ENCODE measurements around the gene UXS1. TPM values are rescaled to one million over a fixed set of nuclear protein-coding genes. Genes with fewer than 3 reads are reported as not detected.

The UXS1 gene
- total RNA-seq, 1 experiment from 2014 or later = 44.7 TPM

- peaks cover 1% of the 10 kb centered on the region; the same call in 1 of the 2 replicates for H3K4me1 Mint-ChIP-seq
- peaks cover 14% of the 10 kb centered on the region for H3K27me3 Mint-ChIP-seq (ENCODE audit: low read depth)
- TF ChIP-seq, protein P1, sequence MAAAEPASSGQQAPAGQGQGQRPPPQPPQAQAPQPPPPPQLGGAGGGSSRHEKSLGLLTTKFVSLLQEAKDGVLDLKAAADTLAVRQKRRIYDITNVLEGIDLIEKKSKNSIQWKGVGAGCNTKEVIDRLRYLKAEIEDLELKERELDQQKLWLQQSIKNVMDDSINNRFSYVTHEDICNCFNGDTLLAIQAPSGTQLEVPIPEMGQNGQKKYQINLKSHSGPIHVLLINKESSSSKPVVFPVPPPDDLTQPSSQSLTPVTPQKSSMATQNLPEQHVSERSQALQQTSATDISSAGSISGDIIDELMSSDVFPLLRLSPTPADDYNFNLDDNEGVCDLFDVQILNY (CRISPR knock-in tag; IDR thresholded peaks at IDR 0.05) = no peak
- TF ChIP-seq TEAD1 (CRISPR knock-in tag; IDR thresholded peaks at IDR 0.05) (no peak), RORB (CRISPR knock-in tag; IDR thresholded peaks at IDR 0.05) (no peak), JUN (CRISPR knock-in tag; IDR thresholded peaks at IDR 0.05) (no peak), ZNF219 (CRISPR knock-in tag; IDR thresholded peaks at IDR 0.05; ENCODE audit: borderline replicate concordance) (no peak), CTCF (IDR thresholded peaks at IDR 0.05) (no peak), ZNF416 (CRISPR knock-in tag; IDR thresholded peaks at IDR 0.05) (no peak), NFE2L1 (CRISPR knock-in tag; IDR thresholded peaks at IDR 0.05) (no peak), ERG (CRISPR knock-in tag; IDR thresholded peaks at IDR 0.05) (no peak)
- TF ChIP-seq, protein P2, sequence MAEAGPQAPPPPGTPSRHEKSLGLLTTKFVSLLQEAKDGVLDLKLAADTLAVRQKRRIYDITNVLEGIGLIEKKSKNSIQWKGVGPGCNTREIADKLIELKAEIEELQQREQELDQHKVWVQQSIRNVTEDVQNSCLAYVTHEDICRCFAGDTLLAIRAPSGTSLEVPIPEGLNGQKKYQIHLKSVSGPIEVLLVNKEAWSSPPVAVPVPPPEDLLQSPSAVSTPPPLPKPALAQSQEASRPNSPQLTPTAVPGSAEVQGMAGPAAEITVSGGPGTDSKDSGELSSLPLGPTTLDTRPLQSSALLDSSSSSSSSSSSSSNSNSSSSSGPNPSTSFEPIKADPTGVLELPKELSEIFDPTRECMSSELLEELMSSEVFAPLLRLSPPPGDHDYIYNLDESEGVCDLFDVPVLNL (CRISPR knock-in tag; IDR thresholded peaks at IDR 0.05; ENCODE audit: borderline replicate concordance, low read depth) = no peak
- POLR2A ChIA-PET = no interaction called here
- H3K36me3 Mint-ChIP-seq = no peaks in the 10 kb centered on the region
- ATAC-seq = no peak
- peaks cover 9% of the 10 kb centered on the region for H3K9me3 Mint-ChIP-seq
- CTCF ChIA-PET = no interaction called here
- H3K27ac Mint-ChIP-seq = no peak overlapping the region
- H3K4me3 Mint-ChIP-seq = no peak overlapping the region
- DNase-seq (ENCODE audit: low spot score) = no peak
Measured at GRCh38 chr2:106059416-106060065, 134.6 kb downstream of the UXS1 start.

- ChIA-PET POLR2A (no interaction called here), CTCF (no interaction called here)
- Mint-ChIP-seq H3K27me3 (ENCODE audit: low read depth) (peaks cover 6% of the 10 kb centered on the region; the same call in 1 of the 2 replicates), H3K9me3 (peaks cover 9% of the 10 kb centered on the region), H3K4me3 (no peak overlapping the region), H3K36me3 (no peaks in the 10 kb centered on the region), H3K4me1 (no peaks in the 10 kb centered on the region), H3K27ac (no peak overlapping the region)
- no peak for ATAC-seq
- TF ChIP-seq PRRX2 (CRISPR knock-in tag; IDR thresholded peaks at IDR 0.05) (no peak), NR1H2 (CRISPR knock-in tag; IDR thresholded peaks at IDR 0.05) (no peak), ATF1 (CRISPR knock-in tag; IDR thresholded peaks at IDR 0.05) (no peak), ELF4 (CRISPR knock-in tag; IDR thresholded peaks at IDR 0.05; ENCODE audit: low read depth) (no peak), ZNF263 (CRISPR knock-in tag; IDR thresholded peaks at IDR 0.05; ENCODE audit: low read depth) (no peak), ATF3 (CRISPR knock-in tag; conservative IDR thresholded peaks at IDR 0.05) (no peak), AFF4 (CRISPR knock-in tag; IDR thresholded peaks at IDR 0.05; ENCODE audit: borderline replicate concordance) (no peak)
- TF ChIP-seq, protein P3, sequence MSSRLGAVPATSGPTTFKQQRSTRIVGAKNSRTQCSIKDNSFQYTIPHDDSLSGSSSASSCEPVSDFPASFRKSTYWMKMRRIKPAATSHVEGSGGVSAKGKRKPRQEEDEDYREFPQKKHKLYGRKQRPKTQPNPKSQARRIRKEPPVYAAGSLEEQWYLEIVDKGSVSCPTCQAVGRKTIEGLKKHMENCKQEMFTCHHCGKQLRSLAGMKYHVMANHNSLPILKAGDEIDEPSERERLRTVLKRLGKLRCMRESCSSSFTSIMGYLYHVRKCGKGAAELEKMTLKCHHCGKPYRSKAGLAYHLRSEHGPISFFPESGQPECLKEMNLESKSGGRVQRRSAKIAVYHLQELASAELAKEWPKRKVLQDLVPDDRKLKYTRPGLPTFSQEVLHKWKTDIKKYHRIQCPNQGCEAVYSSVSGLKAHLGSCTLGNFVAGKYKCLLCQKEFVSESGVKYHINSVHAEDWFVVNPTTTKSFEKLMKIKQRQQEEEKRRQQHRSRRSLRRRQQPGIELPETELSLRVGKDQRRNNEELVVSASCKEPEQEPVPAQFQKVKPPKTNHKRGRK (CRISPR knock-in tag; IDR thresholded peaks at IDR 0.05; ENCODE audit: borderline replicate concordance) = no peak
- no peak for DNase-seq (ENCODE audit: low spot score)
Measured at GRCh38 chr2:106058469-106059137, 135.5 kb downstream of the UXS1 start.

Measured in WTC11 (cell line).